Astrocyte (in vitro differentiated cells and primary cell): ENCODE results near the gene EYS.

Source experiments
- EZH2 ChIP-seq: IDR thresholded peaks from 2 replicates; pipeline ENCODE4 v1.6.1; 2012; ENCODE audit warnings: mild to moderate bottlenecking, low read length, inconsistent platforms; ENCODE audit not compliant: insufficient read depth
- TF ChIP-seq, protein P1 (sequence below): IDR thresholded peaks from 2 replicates; pipeline ENCODE4 v1.5.1; 2011; ENCODE audit warnings: low read depth, mild to moderate bottlenecking, inconsistent platforms, low read length, moderate library complexity; ENCODE audit not compliant: insufficient read depth

- TF ChIP-seq, protein P1, sequence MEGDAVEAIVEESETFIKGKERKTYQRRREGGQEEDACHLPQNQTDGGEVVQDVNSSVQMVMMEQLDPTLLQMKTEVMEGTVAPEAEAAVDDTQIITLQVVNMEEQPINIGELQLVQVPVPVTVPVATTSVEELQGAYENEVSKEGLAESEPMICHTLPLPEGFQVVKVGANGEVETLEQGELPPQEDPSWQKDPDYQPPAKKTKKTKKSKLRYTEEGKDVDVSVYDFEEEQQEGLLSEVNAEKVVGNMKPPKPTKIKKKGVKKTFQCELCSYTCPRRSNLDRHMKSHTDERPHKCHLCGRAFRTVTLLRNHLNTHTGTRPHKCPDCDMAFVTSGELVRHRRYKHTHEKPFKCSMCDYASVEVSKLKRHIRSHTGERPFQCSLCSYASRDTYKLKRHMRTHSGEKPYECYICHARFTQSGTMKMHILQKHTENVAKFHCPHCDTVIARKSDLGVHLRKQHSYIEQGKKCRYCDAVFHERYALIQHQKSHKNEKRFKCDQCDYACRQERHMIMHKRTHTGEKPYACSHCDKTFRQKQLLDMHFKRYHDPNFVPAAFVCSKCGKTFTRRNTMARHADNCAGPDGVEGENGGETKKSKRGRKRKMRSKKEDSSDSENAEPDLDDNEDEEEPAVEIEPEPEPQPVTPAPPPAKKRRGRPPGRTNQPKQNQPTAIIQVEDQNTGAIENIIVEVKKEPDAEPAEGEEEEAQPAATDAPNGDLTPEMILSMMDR = no peak
- no peak for TF ChIP-seq EZH2
These were observed 1561.4 kb downstream of the EYS start for GRCh38 chr6:64145658-64146057.
